Kidney epithelial cell (primary cell): ENCODE results near the gene SMARCD3. TPM values are rescaled to one million over a fixed set of nuclear protein-coding genes. Genes with fewer than 3 reads are reported as not detected.

Source experiments
- DNase-seq: peaks from one replicate; pipeline ENCODE4 v3.0.0-alpha.2; 2010; ENCODE audit warnings: low read depth
- H3K27me3 ChIP-seq: 2 replicates; pipeline ENCODE4 v1.6.0; 2011; ENCODE audit warnings: low read length; ENCODE audit not compliant: control insufficient read depth, insufficient read depth
- H3K36me3 ChIP-seq: 2 replicates; pipeline ENCODE4 v1.5.1; 2011; ENCODE audit warnings: low read length; ENCODE audit not compliant: control insufficient read depth, insufficient read depth
- H3K4me3 ChIP-seq: 2 replicates; pipeline ENCODE4 v1.5.1; 2011; ENCODE audit warnings: low read depth, mild to moderate bottlenecking, control low read depth, low read length
- total RNA-seq: library from RNA; depleted of rRNA; stranded (reverse); fragments of >200 nt; gene quantifications from 2 replicates; pipeline ENCODE4 v1.2.3, GENCODE V29; 2015
- TF ChIP-seq, protein P1 (sequence below): IDR thresholded peaks from 2 replicates; pipeline ENCODE4 v1.5.1; 2011; ENCODE audit warnings: mild to moderate bottlenecking, moderate library complexity, low read length, control low read depth, inconsistent platforms; ENCODE audit not compliant: insufficient read depth, poor library complexity, severe bottlenecking

The SMARCD3 gene
- total RNA-seq, 1 donor from 2014 or later: 28.7 TPM

DNA sequence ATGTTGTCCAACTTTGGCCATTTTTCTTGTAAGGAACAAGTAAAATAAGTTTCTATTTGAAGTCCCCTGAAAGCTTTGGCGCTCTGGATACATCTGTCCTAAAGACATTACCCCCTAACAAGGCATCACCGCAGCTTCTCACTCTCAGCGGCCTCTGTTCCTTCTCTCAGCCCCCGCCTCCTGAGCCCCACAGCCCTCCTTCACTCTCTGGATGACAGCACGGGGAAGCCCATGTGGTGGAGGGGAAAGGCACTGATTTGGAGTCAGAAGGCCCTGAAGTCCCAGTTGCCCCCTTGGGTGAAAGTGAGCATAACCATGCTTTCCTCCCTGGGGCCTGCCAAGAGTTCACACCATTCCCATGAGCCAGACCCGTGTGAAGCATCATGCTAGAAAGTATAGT lies 42.8 kb downstream of the SMARCD3 start:
- Histone ChIP-seq H3K36me3 (no peaks in the 10 kb centered on the region), H3K27me3 (peaks cover 24% of the 10 kb centered on the region), H3K4me3 (no peak overlapping the region)
- TF ChIP-seq, protein P1, sequence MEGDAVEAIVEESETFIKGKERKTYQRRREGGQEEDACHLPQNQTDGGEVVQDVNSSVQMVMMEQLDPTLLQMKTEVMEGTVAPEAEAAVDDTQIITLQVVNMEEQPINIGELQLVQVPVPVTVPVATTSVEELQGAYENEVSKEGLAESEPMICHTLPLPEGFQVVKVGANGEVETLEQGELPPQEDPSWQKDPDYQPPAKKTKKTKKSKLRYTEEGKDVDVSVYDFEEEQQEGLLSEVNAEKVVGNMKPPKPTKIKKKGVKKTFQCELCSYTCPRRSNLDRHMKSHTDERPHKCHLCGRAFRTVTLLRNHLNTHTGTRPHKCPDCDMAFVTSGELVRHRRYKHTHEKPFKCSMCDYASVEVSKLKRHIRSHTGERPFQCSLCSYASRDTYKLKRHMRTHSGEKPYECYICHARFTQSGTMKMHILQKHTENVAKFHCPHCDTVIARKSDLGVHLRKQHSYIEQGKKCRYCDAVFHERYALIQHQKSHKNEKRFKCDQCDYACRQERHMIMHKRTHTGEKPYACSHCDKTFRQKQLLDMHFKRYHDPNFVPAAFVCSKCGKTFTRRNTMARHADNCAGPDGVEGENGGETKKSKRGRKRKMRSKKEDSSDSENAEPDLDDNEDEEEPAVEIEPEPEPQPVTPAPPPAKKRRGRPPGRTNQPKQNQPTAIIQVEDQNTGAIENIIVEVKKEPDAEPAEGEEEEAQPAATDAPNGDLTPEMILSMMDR: no peak
- DNase-seq: no peak

DNA sequence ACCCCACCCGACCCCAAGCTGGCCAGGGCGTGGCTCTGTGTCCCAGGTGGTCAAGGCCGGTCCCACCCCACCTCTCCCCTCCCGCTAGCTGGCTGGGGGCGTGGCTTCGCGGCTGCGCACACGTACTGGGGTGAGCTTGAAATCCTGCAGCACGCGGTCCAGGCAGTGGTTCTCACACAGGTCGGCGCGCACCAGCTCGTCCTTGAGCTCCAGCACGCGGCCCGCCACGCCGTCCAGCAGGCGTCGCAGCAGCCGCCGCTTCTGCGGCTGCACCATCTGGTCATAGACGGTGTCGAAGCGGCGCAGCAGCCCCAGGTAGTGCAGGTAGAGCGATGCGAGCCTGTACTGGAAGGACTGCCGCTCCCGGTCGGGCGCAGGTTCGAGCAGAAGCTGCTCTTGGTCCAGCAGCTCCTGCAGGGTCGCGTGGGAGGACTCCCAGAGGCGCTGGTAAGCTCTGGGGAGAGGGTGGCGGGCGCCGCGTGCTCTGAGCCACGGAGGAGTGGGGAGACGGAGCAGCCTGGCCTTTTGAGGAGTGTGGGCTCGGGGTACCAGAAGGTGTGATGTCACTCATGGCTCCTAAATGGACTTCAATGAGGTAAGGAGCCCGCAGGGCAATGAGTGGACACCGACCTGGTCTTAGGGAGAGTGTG lies 44.0 kb downstream of the SMARCD3 start:
- no peak overlapping the region for H3K4me3 ChIP-seq
- H3K27me3 ChIP-seq: peaks cover 35% of the 10 kb centered on the region
- no peaks in the 10 kb centered on the region for H3K36me3 ChIP-seq
- no peak for DNase-seq
- TF ChIP-seq, protein P1: no peak

DNA sequence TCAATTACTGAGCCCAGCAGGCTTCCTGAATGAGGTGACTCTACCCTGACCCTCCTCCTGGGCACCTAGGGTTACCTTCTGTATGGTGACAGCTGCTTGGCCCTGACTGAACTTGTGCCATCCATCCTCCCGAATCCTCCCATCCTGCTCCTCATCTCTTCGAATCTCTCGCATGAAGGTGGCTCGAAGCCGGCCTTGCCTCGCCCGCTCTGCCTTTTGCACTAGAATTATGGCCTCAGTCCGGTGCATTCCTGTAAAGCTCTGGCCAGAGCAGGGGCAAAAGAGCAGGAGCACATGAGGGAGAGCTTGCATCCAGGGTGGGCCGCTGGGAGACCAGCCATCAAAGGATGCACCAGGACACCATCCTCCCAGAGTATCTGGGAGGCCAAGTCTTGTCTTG lies 45.7 kb downstream of the SMARCD3 start:
- TF ChIP-seq, protein P1: no peak
- no peak for DNase-seq
- peaks cover 49% of the 10 kb centered on the region for H3K27me3 ChIP-seq
- H3K36me3 ChIP-seq: no peaks in the 10 kb centered on the region
- H3K4me3 ChIP-seq: no peak overlapping the region

DNA sequence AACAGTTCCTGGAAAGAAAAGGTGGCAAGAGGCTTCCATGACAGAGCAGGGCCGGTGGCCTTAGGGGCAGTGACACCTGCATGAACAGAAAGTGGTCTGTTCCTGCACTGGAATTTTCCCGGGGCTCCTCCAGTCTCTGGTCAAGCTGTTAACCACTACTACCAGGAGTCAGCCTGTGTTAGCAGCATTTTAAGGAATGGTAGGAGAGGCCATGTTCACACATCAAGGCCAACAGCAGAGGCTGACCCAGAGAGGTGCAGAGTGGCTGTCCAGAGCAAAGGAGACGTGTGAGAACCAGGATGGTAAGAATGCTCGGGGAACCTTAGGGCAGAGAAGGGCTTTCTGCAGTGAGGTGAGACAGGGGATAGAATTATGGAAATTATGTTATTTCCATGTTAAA lies 46.7 kb downstream of the SMARCD3 start:
- H3K27me3 ChIP-seq: peaks cover 50% of the 10 kb centered on the region
- TF ChIP-seq, protein P1: no peak
- DNase-seq: no peak

DNA sequence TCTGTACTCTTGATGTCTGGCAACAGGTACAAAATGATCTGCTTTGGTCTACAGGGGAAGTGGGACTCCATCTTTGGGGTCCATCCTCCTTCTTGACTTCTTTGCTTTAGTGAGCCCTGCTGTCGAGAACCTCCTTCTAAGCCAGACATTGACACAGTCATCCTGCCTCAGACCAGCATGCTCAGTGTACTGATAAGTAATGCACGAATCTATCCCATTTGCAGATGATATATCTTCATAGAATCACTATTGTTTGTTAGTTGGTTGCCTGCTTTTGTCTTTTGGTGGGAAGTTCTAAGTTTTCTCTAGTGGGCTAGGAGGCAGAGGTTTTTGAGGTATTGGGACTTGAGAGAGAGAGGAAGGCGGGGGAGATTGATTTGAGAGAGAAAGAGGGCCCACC lies 47.1 kb downstream of the SMARCD3 start:
- Histone ChIP-seq H3K36me3 (no peaks in the 10 kb centered on the region), H3K27me3 (peaks cover 50% of the 10 kb centered on the region), H3K4me3 (no peak overlapping the region)
- no peak for DNase-seq
- TF ChIP-seq, protein P1: no peak

More for the DNA sequence above, 46.7 kb downstream of the SMARCD3 start:
- H3K4me3 ChIP-seq: no peak overlapping the region
- no peaks in the 10 kb centered on the region for H3K36me3 ChIP-seq

DNA sequence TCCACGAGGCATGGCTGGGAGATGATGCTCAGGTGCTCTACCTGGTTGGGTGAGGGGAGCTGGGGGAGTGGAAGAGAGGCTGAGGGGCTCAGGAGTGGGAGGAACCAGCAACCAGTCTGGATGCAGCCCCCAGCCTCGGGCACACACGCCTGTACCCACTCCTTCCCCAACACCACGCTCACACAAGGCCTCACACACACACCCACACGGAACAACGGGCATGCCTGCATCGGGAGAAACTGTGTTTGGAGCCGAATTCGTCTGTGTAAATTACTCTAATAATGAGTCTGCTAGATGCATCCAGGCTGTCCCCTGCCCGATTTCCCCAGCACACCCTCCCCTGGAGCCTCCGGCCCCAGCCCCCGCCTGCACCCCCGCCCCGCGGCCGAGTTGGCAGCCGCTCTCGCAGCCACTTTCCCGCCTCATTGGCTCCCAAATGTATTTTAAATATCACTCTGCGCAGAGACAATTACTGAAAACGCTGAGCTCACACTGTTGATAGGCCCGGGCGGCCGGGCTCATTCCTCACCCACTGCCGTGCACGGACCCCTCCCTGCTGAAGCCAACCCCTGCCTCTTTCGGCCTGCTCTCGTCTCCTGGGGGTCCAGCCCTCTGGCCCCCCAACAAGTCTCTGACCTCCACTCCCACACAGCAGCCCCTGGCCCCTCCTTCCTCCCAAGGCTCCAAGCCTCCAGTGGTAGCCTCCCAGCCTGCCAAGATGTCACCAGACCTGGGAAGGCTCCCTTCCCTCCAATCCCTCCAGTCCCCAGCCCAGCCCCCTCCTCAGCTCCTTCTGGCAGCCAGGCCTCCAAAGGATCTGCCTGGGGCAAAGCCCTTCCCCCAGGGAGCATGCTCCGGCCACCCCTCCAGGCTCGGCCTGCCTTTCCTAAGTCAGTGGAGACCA lies 49.3 kb downstream of the SMARCD3 start:
- Histone ChIP-seq H3K27me3 (peaks cover 51% of the 10 kb centered on the region), H3K4me3 (no peak overlapping the region), H3K36me3 (no peaks in the 10 kb centered on the region)
- TF ChIP-seq, protein P1: no peak
- no peak for DNase-seq
